GM18511 (cell line): ENCODE measurements around the gene CMC1.
"Not testable (repeated sequence)": the region's sequence is repeated elsewhere in the genome, so short reads cannot be mapped to it uniquely, and the experiment has no call there.

ENCODE experiments used
- ATAC-seq: cut with Tn5 transposase; IDR thresholded peaks from one replicate; pipeline ENCODE4 v1.9.1; 2021; ENCODE audit warnings: mild to moderate bottlenecking, moderate library complexity; ENCODE audit not compliant: unreplicated experiment

The CMC1 gene

DNA sequence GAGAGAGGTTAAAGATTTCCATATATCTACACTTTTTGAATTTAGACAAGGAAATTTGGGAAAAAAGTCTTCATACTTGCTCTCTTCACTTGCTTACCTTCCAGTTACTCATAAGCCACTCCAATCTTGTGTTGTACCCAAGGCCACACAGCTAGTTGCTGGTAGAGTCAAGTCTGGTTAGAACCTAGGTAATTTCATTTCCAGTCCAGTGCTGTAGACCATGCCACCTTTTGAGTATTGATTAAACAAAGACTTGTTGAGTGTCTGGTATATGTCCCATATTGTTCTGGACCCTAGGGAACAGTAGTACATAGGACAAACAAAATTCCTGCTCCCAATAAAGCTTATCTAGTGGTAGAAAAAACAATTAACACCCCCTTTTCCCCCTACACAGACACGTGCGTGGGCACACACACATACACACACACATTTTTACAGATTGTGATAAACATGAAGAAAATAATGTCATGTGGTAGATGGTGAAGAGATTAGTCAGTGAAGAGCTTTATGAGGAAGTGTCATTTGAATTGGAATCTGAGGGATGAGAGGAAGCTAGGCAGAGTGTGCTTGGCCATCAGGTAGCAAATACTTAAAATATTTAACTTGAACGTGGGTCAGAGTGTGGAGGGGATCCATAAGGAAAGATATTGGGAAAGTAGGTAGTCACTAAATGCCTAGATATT, 2.1 kb downstream of the CMC1 start:
- no peak for ATAC-seq

DNA sequence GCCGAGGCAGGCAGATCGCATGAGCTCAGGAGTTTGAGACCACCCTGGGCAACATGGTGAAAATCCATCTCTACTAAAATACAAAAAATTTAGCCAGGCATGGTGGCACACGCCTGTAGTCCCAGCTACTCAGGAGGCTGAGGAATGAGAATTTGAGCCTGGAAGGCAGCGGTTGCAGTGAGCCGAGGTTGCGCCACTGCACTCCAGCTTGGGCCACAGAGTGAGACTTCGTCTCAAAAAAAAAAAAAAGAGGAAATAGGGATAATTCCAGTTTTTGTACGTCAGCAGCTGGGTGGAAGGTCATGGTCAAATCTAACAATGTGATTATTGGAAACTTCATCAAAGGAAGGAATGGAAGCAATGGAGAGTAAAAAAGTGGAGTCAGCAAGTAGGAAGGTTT, 3.1 kb downstream of the CMC1 start:
- ATAC-seq, result no peak

DNA sequence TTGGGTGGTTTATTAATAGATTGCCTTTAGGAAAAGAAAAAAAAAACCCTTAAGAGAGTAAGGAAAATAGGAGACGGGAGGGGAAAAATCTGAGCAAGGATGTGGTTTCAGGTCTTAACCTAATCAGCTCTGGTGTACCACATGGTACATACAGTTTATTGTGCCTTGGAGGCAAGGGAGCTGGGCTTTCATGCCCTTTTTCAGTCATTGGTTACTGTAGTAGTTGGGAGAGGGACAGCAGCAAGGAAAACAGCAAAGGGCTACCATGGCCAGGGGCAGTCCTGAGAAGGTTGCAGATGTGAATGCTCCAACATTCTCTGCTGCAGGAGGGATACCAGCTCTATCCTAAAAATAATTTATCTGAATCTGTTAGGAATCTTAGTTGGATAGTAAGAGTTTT, 5.9 kb downstream of the CMC1 start:
- no peak for ATAC-seq

- no peak for ATAC-seq
Observed at GRCh38 chr3:28250999-28251398, 9.6 kb downstream of the CMC1 start.

DNA sequence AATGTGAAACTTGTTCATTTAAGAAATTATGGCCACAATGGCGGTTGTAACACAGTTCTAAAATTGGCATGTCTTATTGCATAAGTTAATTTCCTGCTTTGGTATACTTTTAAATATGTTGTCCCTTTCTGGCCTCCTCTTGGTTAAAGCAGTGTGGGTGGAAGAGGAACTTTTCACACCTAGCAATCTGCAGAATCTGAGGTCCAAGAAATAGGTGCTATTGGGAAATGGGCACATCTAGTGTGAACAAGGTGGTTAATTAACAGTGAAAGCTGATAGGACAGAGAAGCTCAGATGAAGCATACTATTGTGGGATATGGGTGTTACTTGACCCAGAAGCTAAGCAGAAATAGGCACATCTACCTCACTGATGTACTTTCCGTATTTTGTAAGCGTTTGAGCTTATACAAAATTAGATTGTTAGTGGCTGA, 10.6 kb downstream of the CMC1 start:
- ATAC-seq, result peak; percentile 46

- ATAC-seq, result no peak
Observed at GRCh38 chr3:28253040-28253715, 11.8 kb downstream of the CMC1 start.

DNA sequence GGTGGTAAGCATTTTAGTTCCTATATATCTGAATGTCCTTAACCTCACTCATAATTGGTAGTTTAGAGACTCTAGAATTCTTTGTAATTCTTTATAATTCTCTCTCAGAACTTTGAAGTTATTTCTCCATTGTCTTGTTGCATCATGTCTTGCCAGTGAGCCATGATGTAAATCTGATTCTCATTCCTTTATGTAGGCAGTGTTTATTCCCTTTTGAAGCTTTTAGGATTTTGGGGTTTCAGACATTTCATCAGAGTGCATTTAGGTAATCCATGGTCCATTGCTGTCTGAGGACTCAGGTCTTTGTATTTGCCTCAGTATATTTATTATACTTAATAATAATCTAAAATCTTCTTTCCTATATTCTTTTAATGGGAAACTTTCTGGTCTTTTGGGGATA, 20.6 kb downstream of the CMC1 start:
- no peak for ATAC-seq

- ATAC-seq, result no peak
Observed at GRCh38 chr3:28265641-28266040, 24.2 kb downstream of the CMC1 start.

GRCh38 chr3:28267984-28268849, 26.8 kb downstream of the CMC1 start:
- no peak for ATAC-seq

DNA sequence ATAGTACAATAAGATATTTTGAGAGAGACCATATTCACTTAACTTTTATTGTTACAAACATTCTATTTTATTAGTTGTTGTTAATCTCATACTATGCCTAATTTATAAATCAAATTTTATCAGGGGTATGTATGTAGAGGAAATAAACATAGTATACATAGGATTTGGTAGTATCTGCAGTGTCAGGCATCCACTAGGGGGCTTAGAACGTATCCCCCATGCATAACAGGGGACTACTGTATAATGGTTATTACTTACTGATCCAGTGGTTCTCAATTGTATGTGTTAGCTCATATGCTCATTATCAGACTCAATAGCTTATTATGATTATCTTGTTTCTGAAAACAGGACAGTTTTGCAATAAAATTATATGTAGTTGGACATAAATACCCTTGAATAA, 27.6 kb downstream of the CMC1 start:
- no peak for ATAC-seq

GRCh38 chr3:28269884-28270283, 28.5 kb downstream of the CMC1 start:
- not testable (repeated sequence) for ATAC-seq

- ATAC-seq, result no peak
Observed at GRCh38 chr3:28273837-28274236, 32.4 kb downstream of the CMC1 start.

DNA sequence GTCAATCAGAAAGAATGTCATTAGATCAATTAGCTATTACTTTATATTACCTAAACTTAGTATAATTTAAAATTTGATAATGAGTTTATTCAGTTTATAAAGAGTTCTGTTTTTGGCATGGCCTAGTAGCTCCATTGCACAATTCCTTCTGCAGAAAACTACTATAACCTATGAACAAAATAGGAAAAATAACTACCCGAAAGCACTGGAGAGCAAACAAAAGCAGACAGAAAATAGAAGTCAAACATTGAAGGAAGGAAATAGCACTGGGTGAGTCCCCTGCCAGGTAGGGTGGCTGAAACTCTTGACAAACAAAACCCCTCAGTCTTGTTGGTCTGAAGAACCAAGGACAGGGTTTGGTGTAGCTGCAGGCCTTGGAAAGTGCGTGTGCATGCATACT, 37.5 kb downstream of the CMC1 start:
- no peak for ATAC-seq

GRCh38 chr3:28279770-28280169, 38.4 kb downstream of the CMC1 start:
- ATAC-seq, result no peak

GRCh38 chr3:28280781-28281180, 39.4 kb downstream of the CMC1 start:
- no peak for ATAC-seq

GRCh38 chr3:28286595-28286994, 45.2 kb downstream of the CMC1 start:
- ATAC-seq, result peak; percentile 94

GRCh38 chr3:28287046-28287445, 45.6 kb downstream of the CMC1 start:
- no peak for ATAC-seq

DNA sequence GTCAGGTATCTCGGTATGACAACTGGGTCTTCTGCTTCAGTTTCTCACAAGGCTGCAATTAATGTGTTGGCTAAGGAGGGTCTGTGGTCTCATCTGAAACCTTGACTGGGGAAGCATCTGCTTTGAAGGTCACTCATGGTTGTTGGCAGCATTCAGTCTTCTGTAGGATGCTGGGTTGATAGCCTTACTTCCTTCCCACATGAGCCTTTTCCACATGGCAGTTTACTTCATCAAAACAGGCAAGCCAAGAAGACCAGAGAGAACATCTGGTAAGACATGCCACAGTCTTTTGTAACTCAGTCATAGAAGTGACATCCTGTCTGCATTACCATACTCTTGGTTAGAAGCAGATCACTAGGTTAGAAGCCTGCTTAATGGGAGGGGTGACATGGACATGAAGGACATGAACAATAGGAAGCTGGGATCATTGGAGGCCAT, 49.5 kb downstream of the CMC1 start:
- ATAC-seq, result no peak

DNA sequence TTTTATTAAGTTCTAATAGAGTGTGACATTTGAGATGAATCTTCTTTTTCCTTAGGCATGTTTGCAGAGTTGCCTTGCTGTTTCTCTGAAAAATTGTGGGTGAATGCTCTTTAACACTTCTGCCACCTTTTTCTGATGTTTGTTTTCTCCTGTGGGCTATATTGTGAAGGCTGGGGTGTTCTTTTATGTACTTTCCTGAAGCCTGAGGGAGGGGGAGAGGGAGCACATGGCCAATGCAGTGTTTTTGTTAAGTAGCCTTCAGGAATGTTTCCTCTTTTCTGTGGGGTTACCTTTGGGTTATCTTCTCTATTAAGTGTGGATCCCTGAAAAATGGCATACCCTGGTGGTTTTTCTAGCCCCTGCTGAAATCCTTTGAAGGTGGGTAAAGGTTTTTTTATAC, 50.2 kb downstream of the CMC1 start:
- ATAC-seq, result no peak

GRCh38 chr3:28292622-28293021, 51.2 kb downstream of the CMC1 start:
- no peak for ATAC-seq

DNA sequence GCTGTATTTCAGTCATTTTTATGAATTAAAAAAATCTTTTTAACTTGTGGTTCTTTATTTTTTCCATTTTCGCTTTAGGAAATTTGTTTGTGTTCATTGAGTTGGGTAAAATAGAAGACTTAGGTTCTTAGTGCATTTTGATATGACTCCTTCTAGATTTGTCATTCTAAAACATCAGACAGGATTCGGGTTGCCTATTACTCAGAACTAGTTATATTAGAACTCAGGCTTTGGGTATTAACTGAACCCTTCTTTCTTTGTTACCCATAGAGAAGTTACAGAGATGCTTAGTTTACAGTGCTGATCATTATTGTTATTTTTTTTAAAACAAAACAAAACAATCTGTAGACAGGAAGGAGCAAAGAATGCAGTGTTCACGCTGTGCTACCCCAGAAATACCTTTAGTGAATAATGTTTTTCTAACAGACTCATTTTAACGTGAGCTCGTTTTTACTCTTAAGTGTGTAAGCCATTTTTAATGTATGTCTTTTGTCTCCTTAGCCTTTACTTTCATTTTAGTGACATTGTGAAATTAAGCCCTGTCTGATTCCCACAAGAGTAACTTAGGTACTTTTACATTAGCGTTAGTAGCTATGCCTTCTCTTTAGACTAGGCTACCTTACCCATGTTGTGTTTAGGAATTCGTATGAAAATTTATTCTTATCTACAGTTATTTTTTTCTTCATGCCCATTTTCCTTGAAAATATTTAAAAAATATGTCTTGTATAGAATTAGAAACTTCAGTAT, 53.4 kb downstream of the CMC1 start:
- ATAC-seq, result no peak
